ENCODE measurements around the gene IER3. TPM values are rescaled to one million over a fixed set of nuclear protein-coding genes. Genes with fewer than 3 reads are reported as not detected.

Gene IER3
- total and polyA plus RNA-seq, 2 of the 13 experiments (the other 11 are each of a cell fraction or from before 2014, with no cell fraction given): 51.1 to 131 TPM

- TF ChIP-seq CSRNP1 (CRISPR knock-in tag; IDR thresholded peaks at IDR 0.05): no peak
- TF ChIP-seq CHCHD3 (CRISPR knock-in tag; IDR thresholded peaks at IDR 0.05): no peak
- TF ChIP-seq NCOR1 (IDR thresholded peaks at IDR 0.05; ENCODE audit: borderline replicate concordance, low read length): no peak
- no peak for TF ChIP-seq ZNF772 (CRISPR knock-in tag; IDR thresholded peaks at IDR 0.05)
- TF ChIP-seq ARID4A (CRISPR knock-in tag; IDR thresholded peaks at IDR 0.05; ENCODE audit: borderline replicate concordance): no peak
- TF ChIP-seq ZNF724P (CRISPR knock-in tag; IDR thresholded peaks at IDR 0.05; ENCODE audit: borderline replicate concordance): no peak
- TF ChIP-seq WIZ (CRISPR knock-in tag; IDR thresholded peaks at IDR 0.05): 0 out of 2 replicates have a peak, but pooled peaks have one; percentile 49
- TF ChIP-seq ZFP36 (IDR thresholded peaks at IDR 0.05; ENCODE audit: borderline replicate concordance, low read depth, low read length, partially characterized antibody): no peak
- TF ChIP-seq RERE (CRISPR knock-in tag; IDR thresholded peaks at IDR 0.05; ENCODE audit: low read depth): no peak
- 0 out of 2 replicates have a peak, but pooled peaks have one; percentile 75 for TF ChIP-seq HOXA9 (CRISPR knock-in tag; IDR thresholded peaks at IDR 0.05; ENCODE audit: borderline replicate concordance)
- 0 out of 2 replicates have a peak, but pooled peaks have one; percentile 8 for TF ChIP-seq HNF4A (CRISPR knock-in tag; IDR thresholded peaks at IDR 0.05)
- no peak; the same call in 1 of the 2 replicates for TF ChIP-seq ZNF746 (CRISPR knock-in tag; IDR thresholded peaks at IDR 0.05)
- no peak for TF ChIP-seq ATF7 (IDR thresholded peaks at IDR 0.05)
- 0 out of 2 replicates have a peak, but pooled peaks have one; percentile 25 for TF ChIP-seq ATF7 (CRISPR knock-in tag; IDR thresholded peaks at IDR 0.05)
- no peak for TF ChIP-seq SUZ12 (IDR thresholded peaks at IDR 0.05; ENCODE audit: low read depth, low read length)
- no peak for TF ChIP-seq NR2F1 (CRISPR knock-in tag; IDR thresholded peaks at IDR 0.05)
- no peak for TF ChIP-seq BRD4 (CRISPR knock-in tag; IDR thresholded peaks at IDR 0.05)
- no peak for TF ChIP-seq ZNF17 (CRISPR knock-in tag; IDR thresholded peaks at IDR 0.05)
- TF ChIP-seq LBX2 (CRISPR knock-in tag; IDR thresholded peaks at IDR 0.05; ENCODE audit: borderline replicate concordance): 0 out of 2 replicates have a peak, but pooled peaks have one; percentile 46
Observed at GRCh38 chr6:30720738-30721197, 23.6 kb downstream of the IER3 start (continued).
